Osteocyte (in vitro differentiated cells): ENCODE data around the gene FAM83G. TPM values are rescaled to one million over a fixed set of nuclear protein-coding genes. Genes with fewer than 3 reads are reported as not detected.

Experiments
- DNase-seq: peaks from one replicate; pipeline ENCODE4 v3.0.0; 2021; ENCODE audit warnings: mixed read lengths; ENCODE audit not compliant: unreplicated experiment; ENCODE audit errors: extremely low spot score
- H3K27ac Mint-ChIP-seq: one replicate; pipeline ENCODE4 v1.8.0; 2021; ENCODE audit warnings: mild to moderate bottlenecking, mixed read lengths; ENCODE audit not compliant: unreplicated experiment
- H3K27me3 Mint-ChIP-seq: one replicate; pipeline ENCODE4 v1.8.0; 2021; ENCODE audit warnings: mixed read lengths; ENCODE audit not compliant: unreplicated experiment
- H3K36me3 Mint-ChIP-seq: one replicate; pipeline ENCODE4 v1.8.0; 2021; ENCODE audit warnings: mixed read lengths; ENCODE audit not compliant: unreplicated experiment
- H3K4me1 Mint-ChIP-seq: one replicate; pipeline ENCODE4 v1.8.0; 2021; ENCODE audit warnings: mixed read lengths; ENCODE audit not compliant: unreplicated experiment
- H3K4me3 Mint-ChIP-seq: one replicate; pipeline ENCODE4 v1.8.0; 2021; ENCODE audit warnings: mild to moderate bottlenecking, moderate library complexity, mixed read lengths; ENCODE audit not compliant: unreplicated experiment
- H3K9me3 Mint-ChIP-seq: one replicate; pipeline ENCODE4 v1.8.0; 2021; ENCODE audit warnings: mixed read lengths; ENCODE audit not compliant: unreplicated experiment
- total RNA-seq: library from RNA; stranded (reverse); gene quantifications from 2 replicates; pipeline ENCODE4 v1.2.1, GENCODE V29; 2021
- TF ChIP-seq, protein P1 (sequence below): fragments of 200-600 bp; sonication (generic); IDR thresholded peaks from 2 replicates; pipeline ENCODE4 v1.5.0; 2021; ENCODE audit warnings: antibody characterized with exemption, mild to moderate bottlenecking, moderate library complexity

Gene FAM83G
- total RNA-seq, 1 donor from 2014 or later = 4.1 TPM

DNA sequence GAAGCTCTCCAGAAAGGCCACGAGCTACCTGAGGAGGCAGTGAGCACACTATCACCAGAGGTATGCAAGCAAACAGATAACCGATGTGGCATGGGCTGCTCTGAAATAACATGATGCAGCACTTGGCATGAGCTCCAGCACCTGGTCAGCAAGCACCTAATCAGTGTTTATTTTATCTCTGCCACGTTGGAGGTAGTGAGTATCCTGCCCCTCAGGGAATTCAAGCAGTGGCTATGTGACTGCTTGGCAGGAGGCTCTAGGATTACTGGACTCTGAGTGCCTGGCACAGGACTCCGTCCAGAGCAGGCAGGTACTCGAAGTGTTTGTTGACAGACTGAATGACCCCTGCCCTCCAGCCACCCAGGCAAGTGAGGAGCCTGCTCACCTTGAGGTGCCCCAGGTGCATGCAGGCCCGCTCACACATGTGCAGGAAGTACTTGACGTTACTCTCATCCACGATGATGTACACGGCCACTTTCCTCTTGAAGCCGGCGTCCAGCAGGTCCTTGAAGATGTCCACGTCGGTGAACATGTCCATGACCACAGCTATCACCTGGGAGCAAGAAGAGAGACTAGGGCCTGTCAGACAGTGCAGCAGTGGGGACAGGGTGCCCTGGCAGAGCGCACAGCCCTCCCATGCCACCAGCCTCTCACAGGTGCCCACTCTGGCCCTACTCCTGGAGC is 16.6 kb downstream of the FAM83G start:
- no peak for DNase-seq
- H3K36me3 Mint-ChIP-seq = no peaks in the 10 kb centered on the region
- H3K9me3 Mint-ChIP-seq = no peaks in the 10 kb centered on the region
- no peak overlapping the region for H3K4me3 Mint-ChIP-seq
- no peak overlapping the region for H3K27ac Mint-ChIP-seq
- H3K4me1 Mint-ChIP-seq = no peaks in the 10 kb centered on the region
- H3K27me3 Mint-ChIP-seq = no peaks in the 10 kb centered on the region
- TF ChIP-seq, protein P1, sequence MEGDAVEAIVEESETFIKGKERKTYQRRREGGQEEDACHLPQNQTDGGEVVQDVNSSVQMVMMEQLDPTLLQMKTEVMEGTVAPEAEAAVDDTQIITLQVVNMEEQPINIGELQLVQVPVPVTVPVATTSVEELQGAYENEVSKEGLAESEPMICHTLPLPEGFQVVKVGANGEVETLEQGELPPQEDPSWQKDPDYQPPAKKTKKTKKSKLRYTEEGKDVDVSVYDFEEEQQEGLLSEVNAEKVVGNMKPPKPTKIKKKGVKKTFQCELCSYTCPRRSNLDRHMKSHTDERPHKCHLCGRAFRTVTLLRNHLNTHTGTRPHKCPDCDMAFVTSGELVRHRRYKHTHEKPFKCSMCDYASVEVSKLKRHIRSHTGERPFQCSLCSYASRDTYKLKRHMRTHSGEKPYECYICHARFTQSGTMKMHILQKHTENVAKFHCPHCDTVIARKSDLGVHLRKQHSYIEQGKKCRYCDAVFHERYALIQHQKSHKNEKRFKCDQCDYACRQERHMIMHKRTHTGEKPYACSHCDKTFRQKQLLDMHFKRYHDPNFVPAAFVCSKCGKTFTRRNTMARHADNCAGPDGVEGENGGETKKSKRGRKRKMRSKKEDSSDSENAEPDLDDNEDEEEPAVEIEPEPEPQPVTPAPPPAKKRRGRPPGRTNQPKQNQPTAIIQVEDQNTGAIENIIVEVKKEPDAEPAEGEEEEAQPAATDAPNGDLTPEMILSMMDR = no peak

DNA sequence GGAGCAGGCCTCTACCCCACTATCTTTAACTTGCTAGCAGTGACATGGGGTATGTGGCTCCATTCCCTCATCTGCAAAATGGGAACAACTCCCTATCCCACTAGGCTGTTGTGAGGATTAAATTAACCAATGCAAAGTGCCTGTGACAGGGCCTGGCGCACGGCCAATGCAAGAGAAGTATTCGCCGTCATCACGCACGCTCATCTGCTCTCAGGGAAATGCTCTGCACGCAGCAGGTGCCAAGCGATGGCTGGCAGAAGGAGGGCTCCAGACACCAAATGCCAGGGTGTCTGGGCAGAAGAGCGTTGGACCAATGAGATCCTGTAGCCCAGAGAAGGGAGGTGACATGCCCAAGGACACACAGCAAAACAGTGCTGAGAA is 17.3 kb downstream of the FAM83G start:
- peaks cover 2% of the 10 kb centered on the region for H3K4me1 Mint-ChIP-seq
- H3K9me3 Mint-ChIP-seq = no peaks in the 10 kb centered on the region
- H3K27me3 Mint-ChIP-seq = no peaks in the 10 kb centered on the region
- TF ChIP-seq, protein P1 = no peak
- DNase-seq = no peak
- H3K4me3 Mint-ChIP-seq = no peak overlapping the region
- no peak overlapping the region for H3K27ac Mint-ChIP-seq
- H3K36me3 Mint-ChIP-seq = no peaks in the 10 kb centered on the region

DNA sequence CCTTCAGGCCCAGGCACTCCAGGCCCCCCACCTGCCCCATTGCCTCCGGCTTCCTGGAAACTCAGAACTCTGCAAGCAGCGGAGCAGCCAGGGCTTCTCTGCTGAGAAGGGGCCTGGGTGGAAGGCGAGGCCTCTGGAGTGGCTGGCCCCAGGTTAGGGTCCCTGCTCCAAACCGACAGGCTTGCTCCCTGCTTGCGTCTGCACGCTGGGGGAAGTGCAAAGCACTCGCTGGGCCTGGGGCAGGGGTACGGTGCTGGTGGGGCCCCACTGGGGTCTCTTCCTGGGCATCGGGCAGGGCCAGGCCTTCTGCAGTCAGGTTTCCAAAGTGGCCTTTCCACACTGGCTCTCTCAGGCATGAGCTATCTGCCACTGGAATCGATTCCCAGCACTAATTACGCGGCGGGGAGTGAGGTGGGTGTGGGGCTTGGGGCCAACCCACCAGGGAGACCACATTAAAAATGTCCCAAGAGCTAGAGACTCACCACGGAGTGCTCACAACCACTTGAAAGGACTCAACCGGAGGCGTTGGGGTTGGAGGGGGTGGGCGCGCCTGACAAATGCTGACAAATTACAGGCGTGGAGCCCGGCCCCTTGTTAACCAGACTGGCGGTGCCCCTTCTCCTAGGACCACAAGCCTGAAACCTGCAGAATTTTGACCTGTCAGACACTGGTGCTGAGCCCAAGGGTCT is 17.9 kb downstream of the FAM83G start:
- DNase-seq = no peak
- no peaks in the 10 kb centered on the region for H3K36me3 Mint-ChIP-seq
- TF ChIP-seq, protein P1 = no peak
- H3K27me3 Mint-ChIP-seq = no peaks in the 10 kb centered on the region
- H3K4me1 Mint-ChIP-seq = peaks cover 7% of the 10 kb centered on the region
- no peak overlapping the region for H3K27ac Mint-ChIP-seq
- no peaks in the 10 kb centered on the region for H3K9me3 Mint-ChIP-seq
- no peak overlapping the region for H3K4me3 Mint-ChIP-seq

DNA sequence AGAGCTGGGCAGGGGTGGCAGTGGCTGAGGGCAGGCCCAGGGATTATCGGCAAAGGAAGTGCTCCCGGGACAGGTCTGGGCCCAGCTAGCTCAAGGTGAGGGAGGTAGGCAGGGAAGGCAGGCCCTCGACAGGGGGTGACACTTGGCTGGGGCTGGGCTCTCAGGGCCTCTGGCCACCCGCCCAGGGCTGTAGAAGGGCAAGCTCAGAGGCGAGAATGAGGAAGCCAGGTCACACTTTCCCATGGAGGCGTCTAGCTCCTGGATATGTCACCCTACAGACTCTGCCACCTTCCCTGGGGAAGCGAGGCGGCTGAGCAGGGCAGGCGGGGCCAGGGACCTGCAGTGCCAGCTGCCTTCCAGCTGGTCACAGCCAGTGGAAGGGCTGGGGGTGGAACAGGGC is 19.1 kb downstream of the FAM83G start:
- Mint-ChIP-seq H3K36me3 (no peaks in the 10 kb centered on the region), H3K27ac (no peak overlapping the region), H3K27me3 (no peaks in the 10 kb centered on the region), H3K9me3 (no peaks in the 10 kb centered on the region), H3K4me1 (peaks cover 14% of the 10 kb centered on the region), H3K4me3 (no peak overlapping the region)
- DNase-seq = no peak
- TF ChIP-seq, protein P1 = no peak

DNA sequence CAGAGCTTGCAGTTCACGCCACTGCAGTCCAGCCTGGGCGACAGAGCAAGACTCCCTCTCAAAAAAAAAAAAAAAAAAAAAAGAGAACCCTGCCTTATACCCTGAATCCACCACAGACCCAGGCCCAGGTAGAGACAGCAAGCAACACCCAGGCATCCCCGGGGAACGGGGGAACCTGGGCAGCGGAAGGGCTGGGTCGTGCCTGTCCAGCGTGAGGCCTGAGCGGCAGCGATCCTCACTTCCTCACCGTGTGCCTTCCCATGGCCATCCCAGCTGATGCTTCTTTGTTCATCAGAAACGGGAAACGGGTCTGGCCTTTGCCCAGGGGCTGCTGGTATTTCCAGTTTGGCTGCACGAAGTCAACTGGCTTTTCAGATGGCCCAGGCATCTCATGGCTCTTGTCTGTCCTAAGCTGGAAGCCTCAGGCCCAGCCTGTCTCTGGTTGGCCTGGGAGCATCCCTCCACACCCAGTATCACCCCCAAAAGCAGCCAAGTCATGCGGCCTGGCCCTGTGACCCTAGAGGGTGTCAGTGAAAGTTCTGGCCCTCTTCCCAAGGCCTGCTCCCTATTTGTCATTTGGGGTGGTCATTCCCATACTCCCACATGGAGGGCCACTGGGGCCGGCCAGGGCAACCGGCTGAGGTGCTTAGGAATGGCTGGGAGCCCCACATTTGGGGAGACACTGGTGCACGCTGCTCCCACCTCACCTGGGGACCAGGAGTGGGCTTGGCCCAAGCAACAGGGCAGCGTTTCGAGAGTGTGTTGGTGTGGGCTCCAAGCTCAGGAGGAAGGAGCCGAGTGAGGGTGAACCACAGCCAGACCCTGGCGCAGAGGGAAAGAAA is 20.1 kb downstream of the FAM83G start:
- DNase-seq = no peak
- TF ChIP-seq, protein P1 = no peak
- Mint-ChIP-seq H3K27me3 (no peaks in the 10 kb centered on the region), H3K36me3 (no peaks in the 10 kb centered on the region), H3K4me1 (peaks cover 14% of the 10 kb centered on the region), H3K4me3 (no peak overlapping the region), H3K27ac (no peak overlapping the region), H3K9me3 (no peaks in the 10 kb centered on the region)
